Measurements from ENCODE around the gene SH3BP5L.
"Not testable (repeated sequence)": the region's sequence is repeated elsewhere in the genome, so short reads cannot be mapped to it uniquely, and the experiment has no call there.

SH3BP5L gene

GRCh38 chr1:248850536-248851251 lies 25.0 kb upstream of the SH3BP5L start:
- peak; percentile 28 for DNase-seq (ENCODE audit: low spot score)

GRCh38 chr1:248850124-248850523 lies 24.4 kb upstream of the SH3BP5L start:
- DNase-seq (ENCODE audit: low spot score) = no peak

GRCh38 chr1:248849637-248850036 lies 23.9 kb upstream of the SH3BP5L start:
- no peak for DNase-seq (ENCODE audit: low spot score)

- no peak for DNase-seq (ENCODE audit: low spot score)
These were observed 23.4 kb upstream of the SH3BP5L start for GRCh38 chr1:248849152-248849551.

- no peak for DNase-seq (ENCODE audit: low spot score)
These were observed 22.9 kb upstream of the SH3BP5L start for GRCh38 chr1:248848602-248849001.

- DNase-seq (ENCODE audit: low spot score) = no peak
These were observed 22.3 kb upstream of the SH3BP5L start for GRCh38 chr1:248847956-248848561.

GRCh38 chr1:248847181-248847955 lies 21.7 kb upstream of the SH3BP5L start:
- peak; percentile 39 for DNase-seq (ENCODE audit: low spot score)

- DNase-seq (ENCODE audit: low spot score) = no peak
These were observed 18.8 kb upstream of the SH3BP5L start for GRCh38 chr1:248844526-248844925.

- DNase-seq (ENCODE audit: low spot score) = no peak
These were observed 18.0 kb upstream of the SH3BP5L start for GRCh38 chr1:248843687-248844086.

GRCh38 chr1:248842781-248843331 lies 17.1 kb upstream of the SH3BP5L start:
- DNase-seq (ENCODE audit: low spot score) = peak; percentile 45

- peak; percentile 40 for DNase-seq (ENCODE audit: low spot score)
These were observed 16.1 kb upstream of the SH3BP5L start for GRCh38 chr1:248841702-248842395.

GRCh38 chr1:248840946-248841345 lies 15.2 kb upstream of the SH3BP5L start:
- no peak for DNase-seq (ENCODE audit: low spot score)

GRCh38 chr1:248839168-248839555 lies 13.4 kb upstream of the SH3BP5L start:
- no peak for DNase-seq (ENCODE audit: low spot score)

GRCh38 chr1:248838357-248839167 lies 12.8 kb upstream of the SH3BP5L start:
- peak; percentile 92 for DNase-seq (ENCODE audit: low spot score)

- peak; percentile 99 for DNase-seq (ENCODE audit: low spot score)
These were observed 12.2 kb upstream of the SH3BP5L start, which contains the start of gene ZNF672 for GRCh38 chr1:248837781-248838356. Gene ZNF672 (plus strand): TSS chr1:248838224. CDS start chr1:248847275, 9,051 bp downstream.

GRCh38 chr1:248837045-248837780 lies 11.5 kb upstream of the SH3BP5L start:
- no peak for DNase-seq (ENCODE audit: low spot score)

- no peak for DNase-seq (ENCODE audit: low spot score)
These were observed 8.7 kb upstream of the SH3BP5L start for GRCh38 chr1:248834343-248834940.

GRCh38 chr1:248831842-248832241 lies 6.1 kb upstream of the SH3BP5L start:
- DNase-seq (ENCODE audit: low spot score) = no peak

GRCh38 chr1:248830718-248831017 lies 5.0 kb upstream of the SH3BP5L start:
- DNase-seq (ENCODE audit: low spot score) = not testable (repeated sequence)

GRCh38 chr1:248828845-248829244 lies 3.1 kb upstream of the SH3BP5L start:
- DNase-seq (ENCODE audit: low spot score) = no peak

All from D341Med (cell line).